HL-60 (cell line): Measurements from ENCODE around the gene CCDC92B.
"Not testable (repeated sequence)": the region's sequence is repeated elsewhere in the genome, so short reads cannot be mapped to it uniquely, and the experiment has no call there.

Experiments used
- DNase-seq, 2 experiments: peaks; one replicate each; pipeline ENCODE4 v3.0.0-alpha.2; 2010 to 2020; ENCODE audit warnings: low read depth in 1 of 2, low spot score in 1 of 2
- H3K27ac ChIP-seq: fragments of 250-450 bp; sonication (Bioruptor Pico); replicated peaks from 2 replicates; pipeline ENCODE4 v1.5.1; 2020; ENCODE audit warnings: mild to moderate bottlenecking, moderate library complexity
- H3K27me3 ChIP-seq: fragments of 250-450 bp; sonication (Bioruptor Pico); 2 replicates; pipeline ENCODE4 v1.5.1; 2021; ENCODE audit warnings: mild to moderate bottlenecking, moderate library complexity; ENCODE audit not compliant: insufficient read depth, poor library complexity, severe bottlenecking
- H3K4me3 ChIP-seq: replicated peaks from 2 replicates; pipeline ENCODE4 v1.5.1; 2011; ENCODE audit warnings: mild to moderate bottlenecking, control low read depth, low read length; ENCODE audit not compliant: insufficient read depth
- GABPA ChIP-seq: IDR thresholded peaks from 2 replicates; pipeline ENCODE4 v1.6.1; 2012; ENCODE audit warnings: low read depth
- POLR2AphosphoS5 ChIP-seq: IDR thresholded peaks from 2 replicates; pipeline ENCODE4 v1.6.1; 2012; ENCODE audit warnings: low read depth
- SPI1 ChIP-seq: IDR thresholded peaks from 2 replicates; pipeline ENCODE4 v1.6.1; 2012; ENCODE audit warnings: low read depth, mild to moderate bottlenecking, borderline replicate concordance
- TF ChIP-seq, protein P1 (sequence below): IDR thresholded peaks from one replicate; pipeline ENCODE4 v1.5.1; 2011; ENCODE audit warnings: low read length, control low read depth, inconsistent platforms; ENCODE audit not compliant: insufficient read depth
- TF ChIP-seq, protein P2 (sequence below): IDR thresholded peaks from 2 replicates; pipeline ENCODE4 v1.6.1; 2012; ENCODE audit warnings: low read depth; ENCODE audit not compliant: insufficient replicate concordance

Gene CCDC92B

DNA sequence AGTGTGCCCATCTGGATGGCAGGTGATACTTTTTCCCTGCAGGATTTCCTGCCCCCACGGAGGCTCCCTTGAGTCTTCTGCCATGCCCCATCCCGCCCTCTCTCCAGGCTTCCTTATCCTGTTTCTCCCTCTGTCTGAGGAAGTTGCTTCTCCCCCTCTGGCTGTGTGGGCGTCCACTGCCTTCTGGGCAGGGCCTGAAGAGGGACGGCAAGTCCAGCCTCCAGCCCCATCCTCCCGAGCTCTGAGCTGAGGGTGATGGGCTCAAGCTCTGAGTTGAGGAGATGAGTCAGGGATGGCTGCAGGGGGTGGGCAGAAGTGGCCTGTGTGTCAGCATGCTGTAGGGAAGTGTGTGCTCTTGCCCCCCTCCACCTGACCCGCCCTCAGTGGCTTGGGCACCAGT, 32.6 kb upstream of the CCDC92B start:
- Histone ChIP-seq H3K4me3 (no peak overlapping the region), H3K27me3 (peaks cover 2% of the 10 kb centered on the region), H3K27ac (no peak overlapping the region)
- no peak for TF ChIP-seq POLR2AphosphoS5
- DNase-seq = no peak

DNA sequence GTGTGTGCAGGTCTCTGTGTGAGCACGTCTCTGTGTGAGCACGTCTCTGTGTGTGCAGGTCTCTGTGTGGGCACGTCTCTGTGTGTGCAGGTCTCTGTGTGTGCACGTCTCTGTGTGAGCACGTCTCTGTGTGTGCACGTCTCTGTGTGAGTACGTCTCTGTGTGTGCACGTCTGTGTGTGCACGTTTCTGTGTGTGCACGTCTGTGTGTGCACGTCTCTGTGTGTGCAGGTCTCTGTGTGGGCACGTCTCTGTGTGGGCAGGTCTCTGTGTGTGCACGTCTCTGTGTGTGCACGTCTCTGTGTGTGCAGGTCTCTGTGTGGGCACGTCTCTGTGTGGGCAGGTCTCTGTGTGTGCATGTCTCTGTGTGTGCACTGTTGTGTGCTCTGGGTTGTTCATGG, 32.1 kb upstream of the CCDC92B start:
- H3K27me3 ChIP-seq, H3K4me3 ChIP-seq, H3K27ac ChIP-seq, DNase-seq: not testable (repeated sequence)

DNA sequence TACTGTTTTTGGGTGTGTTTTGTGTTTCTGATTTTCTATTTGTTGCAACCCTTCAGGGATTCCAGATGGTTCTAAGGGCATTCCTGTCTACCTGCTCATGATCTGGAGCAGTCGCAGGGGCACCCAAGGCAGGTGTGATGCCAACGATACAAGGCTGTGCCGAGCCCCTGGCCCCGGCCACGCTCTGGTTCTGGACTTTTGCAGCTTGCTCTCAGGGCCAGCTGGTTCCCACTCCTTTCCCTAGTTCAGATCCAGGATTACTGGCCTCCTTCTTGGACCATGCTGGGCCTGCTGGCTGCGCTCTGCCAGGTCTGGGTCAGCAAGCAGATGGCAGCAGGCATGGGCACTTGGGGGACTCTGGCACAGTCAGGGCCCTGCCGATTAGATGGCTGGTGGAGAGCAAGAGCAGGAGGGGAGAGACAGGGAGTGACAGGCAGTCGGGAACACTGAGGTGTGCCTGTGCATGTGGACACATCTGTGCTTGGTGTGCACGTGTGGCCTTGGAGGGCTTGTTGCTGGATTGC, 31.5 kb upstream of the CCDC92B start:
- H3K27me3 ChIP-seq = peaks cover 7% of the 10 kb centered on the region
- no peak for TF ChIP-seq GABPA
- no peak for TF ChIP-seq SPI1
- TF ChIP-seq, protein P1, sequence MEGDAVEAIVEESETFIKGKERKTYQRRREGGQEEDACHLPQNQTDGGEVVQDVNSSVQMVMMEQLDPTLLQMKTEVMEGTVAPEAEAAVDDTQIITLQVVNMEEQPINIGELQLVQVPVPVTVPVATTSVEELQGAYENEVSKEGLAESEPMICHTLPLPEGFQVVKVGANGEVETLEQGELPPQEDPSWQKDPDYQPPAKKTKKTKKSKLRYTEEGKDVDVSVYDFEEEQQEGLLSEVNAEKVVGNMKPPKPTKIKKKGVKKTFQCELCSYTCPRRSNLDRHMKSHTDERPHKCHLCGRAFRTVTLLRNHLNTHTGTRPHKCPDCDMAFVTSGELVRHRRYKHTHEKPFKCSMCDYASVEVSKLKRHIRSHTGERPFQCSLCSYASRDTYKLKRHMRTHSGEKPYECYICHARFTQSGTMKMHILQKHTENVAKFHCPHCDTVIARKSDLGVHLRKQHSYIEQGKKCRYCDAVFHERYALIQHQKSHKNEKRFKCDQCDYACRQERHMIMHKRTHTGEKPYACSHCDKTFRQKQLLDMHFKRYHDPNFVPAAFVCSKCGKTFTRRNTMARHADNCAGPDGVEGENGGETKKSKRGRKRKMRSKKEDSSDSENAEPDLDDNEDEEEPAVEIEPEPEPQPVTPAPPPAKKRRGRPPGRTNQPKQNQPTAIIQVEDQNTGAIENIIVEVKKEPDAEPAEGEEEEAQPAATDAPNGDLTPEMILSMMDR = no peak
- TF ChIP-seq, protein P2, sequence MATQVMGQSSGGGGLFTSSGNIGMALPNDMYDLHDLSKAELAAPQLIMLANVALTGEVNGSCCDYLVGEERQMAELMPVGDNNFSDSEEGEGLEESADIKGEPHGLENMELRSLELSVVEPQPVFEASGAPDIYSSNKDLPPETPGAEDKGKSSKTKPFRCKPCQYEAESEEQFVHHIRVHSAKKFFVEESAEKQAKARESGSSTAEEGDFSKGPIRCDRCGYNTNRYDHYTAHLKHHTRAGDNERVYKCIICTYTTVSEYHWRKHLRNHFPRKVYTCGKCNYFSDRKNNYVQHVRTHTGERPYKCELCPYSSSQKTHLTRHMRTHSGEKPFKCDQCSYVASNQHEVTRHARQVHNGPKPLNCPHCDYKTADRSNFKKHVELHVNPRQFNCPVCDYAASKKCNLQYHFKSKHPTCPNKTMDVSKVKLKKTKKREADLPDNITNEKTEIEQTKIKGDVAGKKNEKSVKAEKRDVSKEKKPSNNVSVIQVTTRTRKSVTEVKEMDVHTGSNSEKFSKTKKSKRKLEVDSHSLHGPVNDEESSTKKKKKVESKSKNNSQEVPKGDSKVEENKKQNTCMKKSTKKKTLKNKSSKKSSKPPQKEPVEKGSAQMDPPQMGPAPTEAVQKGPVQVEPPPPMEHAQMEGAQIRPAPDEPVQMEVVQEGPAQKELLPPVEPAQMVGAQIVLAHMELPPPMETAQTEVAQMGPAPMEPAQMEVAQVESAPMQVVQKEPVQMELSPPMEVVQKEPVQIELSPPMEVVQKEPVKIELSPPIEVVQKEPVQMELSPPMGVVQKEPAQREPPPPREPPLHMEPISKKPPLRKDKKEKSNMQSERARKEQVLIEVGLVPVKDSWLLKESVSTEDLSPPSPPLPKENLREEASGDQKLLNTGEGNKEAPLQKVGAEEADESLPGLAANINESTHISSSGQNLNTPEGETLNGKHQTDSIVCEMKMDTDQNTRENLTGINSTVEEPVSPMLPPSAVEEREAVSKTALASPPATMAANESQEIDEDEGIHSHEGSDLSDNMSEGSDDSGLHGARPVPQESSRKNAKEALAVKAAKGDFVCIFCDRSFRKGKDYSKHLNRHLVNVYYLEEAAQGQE = no peak
- no peak for TF ChIP-seq POLR2AphosphoS5
- no peak overlapping the region for H3K27ac ChIP-seq
- DNase-seq = no peak
- no peak overlapping the region for H3K4me3 ChIP-seq

DNA sequence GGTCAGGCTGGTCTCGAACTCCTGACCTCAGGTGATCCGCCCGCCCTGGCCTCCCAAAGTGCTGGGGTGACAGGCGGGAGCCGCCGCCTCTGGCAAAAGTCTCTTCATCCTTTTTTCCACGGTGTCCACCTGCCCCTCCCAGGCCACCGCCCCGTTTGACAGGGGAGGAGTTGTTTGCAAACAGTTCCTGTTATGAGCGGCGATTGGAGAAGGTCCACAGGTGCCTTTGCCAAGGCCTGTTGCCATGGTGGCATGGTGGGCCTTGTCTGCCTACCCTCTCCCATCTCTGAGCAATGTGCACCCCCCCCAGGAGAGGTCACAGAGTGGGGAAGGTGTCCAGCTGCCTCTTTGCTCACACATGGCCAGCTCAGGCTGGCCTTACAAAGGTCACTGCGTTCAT, 30.8 kb upstream of the CCDC92B start:
- Histone ChIP-seq H3K27ac (no peak overlapping the region), H3K4me3 (no peak overlapping the region), H3K27me3 (peaks cover 9% of the 10 kb centered on the region)
- TF ChIP-seq, protein P1 = no peak
- TF ChIP-seq, protein P2 = no peak
- DNase-seq = no peak

DNA sequence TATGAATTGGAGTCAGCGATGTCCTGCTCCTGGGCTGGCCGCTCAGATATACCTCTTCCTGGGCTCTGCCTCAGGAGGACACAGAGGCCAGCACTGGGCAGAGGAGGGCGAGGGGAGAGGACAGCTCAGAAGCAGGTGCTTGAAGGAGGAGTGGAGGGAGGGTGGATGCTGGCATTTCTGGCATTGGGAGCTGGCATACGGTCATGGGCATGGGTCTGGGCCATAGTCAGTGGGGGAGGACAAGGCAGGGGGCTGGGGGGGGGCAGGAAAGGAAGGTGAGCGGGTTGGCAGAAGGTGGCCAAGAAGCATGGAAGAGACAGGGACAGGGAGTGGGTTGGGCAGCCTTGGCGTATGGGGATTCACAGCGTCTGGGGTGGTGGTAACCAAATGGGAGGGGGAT, 30.1 kb upstream of the CCDC92B start:
- Histone ChIP-seq H3K4me3 (no peak overlapping the region), H3K27me3 (peaks cover 9% of the 10 kb centered on the region), H3K27ac (no peak overlapping the region)
- TF ChIP-seq GABPA (no peak), SPI1 (no peak), POLR2AphosphoS5 (no peak)
- TF ChIP-seq, protein P1 = no peak
- TF ChIP-seq, protein P2 = no peak
- no peak for DNase-seq
